Keratinocyte (primary cell): Measurements from ENCODE around the gene CUX1.

Experiments used
- CTCF ChIP-seq, 3 experiments: IDR thresholded peaks in 1 of 3; conservative IDR thresholded peaks in 1 of 3; optimal IDR thresholded peaks in 1 of 3; 2 replicates in 2 of 3; 3 replicates in 1 of 3; pipeline versions ENCODE3 to v1.5.1; 2011; ENCODE audit warnings: low read length in 3 of 3, mild to moderate bottlenecking in 3 of 3, moderate library complexity in 2 of 3, control low read depth in 1 of 3, inconsistent platforms in 1 of 3; ENCODE audit not compliant: insufficient read depth in 2 of 3; ENCODE audit errors: extremely low read depth in 1 of 3
- EZH2 ChIP-seq: IDR thresholded peaks from one replicate; pipeline ENCODE4 v1.6.1; 2012; ENCODE audit warnings: inconsistent platforms, mild to moderate bottlenecking, low read length, moderate library complexity

GRCh38 chr7:102195361-102195760 lies 377.9 kb downstream of the CUX1 start:
- no peak for TF ChIP-seq CTCF (optimal IDR thresholded peaks at IDR 0.05 in 1 of 3, IDR thresholded peaks at IDR 0.05 in 1 of 3, conservative IDR thresholded peaks at IDR 0.05 in 1 of 3; ENCODE audit: extremely low read depth in 1 of 3, insufficient read depth in 2 of 3, low read length in 3 of 3)
- TF ChIP-seq EZH2: no peak
